Activated T-cell treated with anti-CD3 and anti-CD28 coated beads, Interleukin-2, amount 50 U/mL, for 24 hours (primary cell): Measurements from ENCODE around the gene MOGAT2.
"Not testable (repeated sequence)": the region's sequence is repeated elsewhere in the genome, so short reads cannot be mapped to it uniquely, and the experiment has no call there.

Experiments used
- DNase-seq: peaks from one replicate; pipeline ENCODE4 v3.0.0-alpha.2; 2020
- H3K27ac Mint-ChIP-seq: 2 replicates; pipeline ENCODE4 v1.8.0; 2020; ENCODE audit warnings: mild to moderate bottlenecking, mixed read lengths
- H3K27me3 Mint-ChIP-seq: 2 replicates; pipeline ENCODE4 v1.8.0; 2020; ENCODE audit warnings: mixed read lengths
- H3K36me3 Mint-ChIP-seq: 2 replicates; pipeline ENCODE4 v1.8.0; 2020; ENCODE audit warnings: low read depth, mixed read lengths
- H3K4me1 Mint-ChIP-seq: 2 replicates; pipeline ENCODE4 v1.8.0; 2020; ENCODE audit warnings: low read depth, mixed read lengths
- H3K4me3 Mint-ChIP-seq: 2 replicates; pipeline ENCODE4 v1.8.0; 2020; ENCODE audit warnings: mild to moderate bottlenecking, moderate library complexity, mixed read lengths
- H3K9me3 Mint-ChIP-seq: 2 replicates; pipeline ENCODE4 v1.8.0; 2020; ENCODE audit warnings: mixed read lengths

Gene MOGAT2

DNA sequence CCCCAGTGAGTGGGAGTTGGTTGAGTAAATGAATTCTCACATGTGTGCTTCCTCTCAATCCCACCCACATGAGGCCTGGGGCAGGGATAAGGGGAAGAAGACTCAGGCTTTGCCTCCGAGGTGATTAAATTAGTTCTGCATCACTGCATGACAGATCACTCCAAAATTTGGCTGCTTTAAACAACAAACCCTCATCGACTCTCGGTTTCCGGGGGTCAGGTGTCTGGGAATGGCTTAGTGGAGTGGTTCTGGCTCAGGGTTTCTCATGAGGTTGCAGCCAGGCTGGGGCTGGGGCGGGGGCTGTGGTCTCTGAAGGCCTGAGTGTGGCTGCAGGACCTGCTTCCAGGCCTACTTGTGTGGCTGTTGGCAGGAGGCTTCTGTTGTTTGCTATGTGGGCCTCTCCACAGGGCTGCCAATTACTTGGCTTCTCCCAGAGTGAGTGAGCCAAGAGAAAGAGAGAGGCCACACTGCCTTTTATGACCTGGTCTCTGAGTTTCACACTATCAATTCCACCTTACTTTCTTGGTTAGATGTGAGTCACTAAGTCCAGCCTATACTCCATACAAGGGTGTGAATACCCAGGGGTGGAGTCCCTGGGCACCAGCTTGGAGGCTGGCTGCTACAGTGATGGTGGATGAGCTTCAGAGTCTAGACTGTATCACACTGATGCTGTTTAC is 15.9 kb downstream of the MOGAT2 start:
- no peak for DNase-seq
- Mint-ChIP-seq H3K4me1 (peaks cover 2% of the 10 kb centered on the region), H3K27ac (no peak overlapping the region), H3K9me3 (no peaks in the 10 kb centered on the region), H3K4me3 (no peak overlapping the region), H3K27me3 (peaks cover 12% of the 10 kb centered on the region), H3K36me3 (no peaks in the 10 kb centered on the region)

DNA sequence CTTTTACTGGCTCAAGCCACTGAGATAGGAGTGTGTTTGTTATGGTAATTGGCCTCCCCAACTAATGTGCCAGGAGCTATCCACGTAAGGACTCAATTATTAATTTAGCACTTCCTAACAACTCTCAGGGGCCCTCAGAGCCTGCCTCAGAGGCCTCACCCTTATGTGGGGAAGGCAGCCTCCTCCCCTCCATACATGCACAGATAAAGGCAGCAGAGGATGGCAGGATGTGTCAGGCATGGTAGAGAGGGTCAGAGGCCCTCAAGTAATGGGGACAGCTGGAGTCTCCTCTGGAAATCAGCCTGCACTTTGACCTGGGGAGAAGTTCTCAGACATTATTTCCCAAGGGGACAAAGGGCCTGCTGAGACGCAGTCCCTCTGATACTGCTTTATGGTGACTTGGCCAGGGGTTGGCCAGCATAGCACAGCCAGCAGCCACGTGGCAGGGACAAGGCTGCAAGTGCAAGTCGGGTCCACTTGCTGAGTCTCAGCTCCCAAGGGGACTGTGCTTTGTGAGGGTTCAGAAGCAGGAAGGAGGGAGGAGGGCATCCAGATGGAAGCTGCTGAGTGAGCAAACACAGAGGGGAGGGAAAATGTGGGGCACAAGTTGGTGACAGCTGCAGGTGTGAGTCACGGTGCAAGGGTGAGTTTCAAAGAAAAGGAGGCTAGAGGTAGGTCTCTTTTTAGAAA is 17.0 kb downstream of the MOGAT2 start:
- Mint-ChIP-seq H3K4me3 (no peak overlapping the region), H3K36me3 (no peaks in the 10 kb centered on the region), H3K4me1 (peaks cover 2% of the 10 kb centered on the region), H3K9me3 (no peaks in the 10 kb centered on the region), H3K27ac (no peak overlapping the region), H3K27me3 (peaks cover 12% of the 10 kb centered on the region)
- no peak for DNase-seq

DNA sequence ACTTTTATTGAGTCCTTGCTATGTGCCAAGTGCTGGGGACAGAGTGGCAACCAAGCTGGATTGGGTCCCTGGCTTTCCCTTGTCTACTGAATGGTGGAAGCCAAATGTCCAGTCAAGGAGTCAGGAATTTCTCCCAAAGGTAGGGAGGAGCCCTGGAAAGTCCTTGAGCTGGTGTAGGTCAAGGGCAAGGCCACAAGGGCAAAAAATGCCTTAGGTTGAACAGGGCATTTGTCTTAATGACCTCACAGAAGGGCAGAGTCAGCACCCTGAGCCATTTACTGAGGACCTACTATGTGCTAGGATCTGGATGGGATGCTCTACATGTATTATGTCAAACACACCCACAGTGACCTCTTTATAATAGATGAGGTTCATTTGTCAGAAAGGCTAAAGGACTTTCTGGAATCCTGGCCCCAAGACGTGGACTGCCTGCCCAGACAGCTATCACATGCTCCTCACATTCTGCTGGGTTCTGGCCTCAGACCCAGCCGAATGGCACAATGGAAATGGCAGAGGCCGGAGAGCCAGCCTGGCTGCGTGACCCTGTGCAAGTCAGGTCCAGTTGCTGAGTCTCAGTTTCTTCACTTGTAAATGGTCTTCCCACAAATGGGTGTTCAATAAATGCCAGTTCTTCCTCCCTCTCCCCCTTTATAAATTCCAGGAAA is 17.7 kb downstream of the MOGAT2 start:
- no peak overlapping the region for H3K4me3 Mint-ChIP-seq
- H3K27me3 Mint-ChIP-seq: peaks cover 12% of the 10 kb centered on the region
- no peaks in the 10 kb centered on the region for H3K36me3 Mint-ChIP-seq
- H3K4me1 Mint-ChIP-seq: peaks cover 2% of the 10 kb centered on the region
- H3K9me3 Mint-ChIP-seq: no peaks in the 10 kb centered on the region
- DNase-seq: no peak
- H3K27ac Mint-ChIP-seq: no peak overlapping the region

DNA sequence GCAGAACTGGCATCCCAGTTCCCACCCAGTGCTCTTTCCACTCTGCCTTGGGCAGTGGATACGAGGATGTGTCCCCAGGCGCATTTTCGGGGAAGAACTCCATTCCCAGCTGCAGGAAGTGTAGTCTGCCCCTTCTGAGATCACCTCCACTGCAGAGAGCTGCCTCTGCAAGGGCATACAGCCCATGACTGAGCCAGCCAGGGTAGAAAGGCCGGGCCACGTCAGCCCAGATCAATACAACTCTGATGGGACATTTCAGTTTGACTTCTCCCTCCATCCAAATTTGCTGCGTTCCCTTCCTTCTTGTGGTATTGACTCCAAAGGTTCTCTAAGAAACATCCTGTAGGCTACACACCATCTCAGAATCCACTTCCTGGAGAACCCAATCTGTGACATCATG is 19.7 kb downstream of the MOGAT2 start:
- Mint-ChIP-seq H3K4me3 (no peak overlapping the region), H3K27me3 (peaks cover 12% of the 10 kb centered on the region), H3K36me3 (no peaks in the 10 kb centered on the region), H3K4me1 (peaks cover 2% of the 10 kb centered on the region), H3K27ac (no peak overlapping the region), H3K9me3 (no peaks in the 10 kb centered on the region)
- no peak for DNase-seq

DNA sequence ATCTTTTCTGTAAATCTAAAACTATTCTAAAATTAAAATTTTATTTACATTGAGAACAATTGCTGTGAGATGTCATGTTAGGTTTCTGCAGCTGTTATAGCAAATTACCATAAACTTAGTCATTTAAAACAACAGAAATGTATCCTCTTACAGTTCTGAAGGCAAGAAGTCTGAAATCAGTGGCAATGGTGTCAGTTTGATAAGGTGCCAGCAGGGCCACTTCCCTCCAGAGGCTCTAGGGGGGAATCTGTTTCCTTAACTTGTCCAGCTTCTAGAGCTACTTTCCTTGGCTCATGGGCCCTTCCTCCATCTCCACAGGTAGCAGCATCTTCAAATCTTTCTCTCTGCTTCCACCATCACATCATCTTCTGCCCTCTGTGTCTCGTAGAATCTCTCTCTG is 23.0 kb downstream of the MOGAT2 start:
- DNase-seq: no peak
- no peak overlapping the region for H3K27ac Mint-ChIP-seq
- H3K27me3 Mint-ChIP-seq: peaks cover 28% of the 10 kb centered on the region
- H3K4me1 Mint-ChIP-seq: no peaks in the 10 kb centered on the region
- no peaks in the 10 kb centered on the region for H3K36me3 Mint-ChIP-seq
- no peak overlapping the region for H3K4me3 Mint-ChIP-seq
- no peaks in the 10 kb centered on the region for H3K9me3 Mint-ChIP-seq

DNA sequence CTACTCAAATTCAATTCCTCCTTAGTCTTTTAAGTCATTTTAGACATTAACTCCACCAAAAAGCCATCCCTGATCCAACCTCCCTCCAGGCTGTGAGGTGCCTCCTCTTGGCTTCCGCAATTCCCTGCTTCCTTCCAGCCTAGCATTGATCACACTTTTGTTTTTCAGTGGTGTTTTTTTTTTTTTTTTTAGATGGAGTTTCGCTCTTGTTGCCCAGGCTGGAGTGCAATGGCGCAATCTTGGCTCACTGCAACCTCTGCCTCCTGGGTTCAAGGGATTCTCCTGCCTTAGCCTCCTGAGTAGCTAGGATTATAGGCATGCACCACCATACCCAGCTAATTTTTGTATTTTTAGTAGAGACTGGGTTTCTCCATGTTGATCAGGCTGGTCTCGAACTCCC is 25.5 kb downstream of the MOGAT2 start:
- not testable (repeated sequence) for H3K4me1 Mint-ChIP-seq, DNase-seq, H3K27ac Mint-ChIP-seq, H3K36me3 Mint-ChIP-seq, H3K4me3 Mint-ChIP-seq, H3K9me3 Mint-ChIP-seq
- peaks cover 35% of the 10 kb centered on the region for H3K27me3 Mint-ChIP-seq

DNA sequence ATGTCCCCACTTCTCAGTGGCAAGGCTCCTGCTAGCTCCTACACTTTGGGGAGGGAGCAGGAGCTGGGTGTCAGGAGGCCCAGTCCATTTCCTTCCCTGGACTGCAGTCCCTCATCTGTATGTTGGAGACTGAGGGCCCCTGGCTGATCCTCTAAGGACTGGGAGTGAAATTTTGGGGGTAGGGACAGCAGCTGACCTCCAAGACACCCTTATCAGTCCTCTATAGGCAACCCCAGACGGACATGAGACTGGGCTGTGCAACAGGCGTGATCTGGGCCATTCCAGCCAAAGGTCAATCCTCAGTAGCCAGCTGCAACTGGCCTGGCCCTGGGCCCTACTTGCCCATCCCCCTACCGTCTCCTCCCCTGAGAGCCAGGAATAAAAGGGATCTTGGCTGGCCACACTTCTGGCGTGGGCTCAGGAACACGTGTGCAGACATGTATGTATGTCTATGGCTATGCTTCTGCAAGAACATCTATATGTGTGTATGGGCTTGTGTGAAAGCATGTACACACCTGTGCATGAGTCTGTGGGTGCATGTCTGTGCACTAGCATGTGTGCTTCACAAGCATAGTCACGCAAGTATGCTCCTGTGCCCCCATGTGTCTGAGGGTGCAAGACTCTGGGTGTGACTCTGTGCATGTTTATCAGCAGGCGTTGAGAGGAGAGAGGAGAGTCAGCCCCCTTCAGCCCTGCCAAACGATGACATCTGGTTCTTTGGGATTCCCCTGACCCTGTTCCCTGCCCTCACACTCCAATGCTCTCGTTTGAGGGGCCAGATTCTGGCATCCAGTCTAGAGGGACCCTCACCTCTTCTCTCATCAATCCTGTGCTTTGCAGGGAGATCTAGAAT is 26.3 kb downstream of the MOGAT2 start:
- Mint-ChIP-seq H3K4me3 (no peak overlapping the region), H3K27me3 (peaks cover 39% of the 10 kb centered on the region), H3K27ac (no peak overlapping the region), H3K4me1 (peaks cover 1% of the 10 kb centered on the region), H3K9me3 (no peaks in the 10 kb centered on the region), H3K36me3 (no peaks in the 10 kb centered on the region)
- no peak for DNase-seq

DNA sequence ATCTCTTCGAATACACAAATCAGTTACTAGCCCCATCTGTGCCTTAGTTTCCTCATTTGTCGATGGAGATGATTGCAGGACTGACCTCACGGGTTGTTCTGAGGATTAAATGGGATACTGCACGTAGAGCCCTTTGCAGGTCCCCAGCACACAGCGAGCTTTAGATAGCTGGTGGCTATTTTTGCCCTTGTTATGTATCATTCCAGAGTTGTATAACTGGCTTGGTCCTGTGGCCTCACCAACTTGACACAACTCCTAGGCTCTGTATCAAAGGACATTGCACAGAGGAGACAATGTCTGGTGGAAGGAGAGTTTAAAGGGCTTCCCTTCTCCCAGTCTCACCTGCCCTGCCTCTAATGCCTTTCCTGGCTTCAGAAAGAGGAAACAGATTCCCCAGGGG is 28.2 kb downstream of the MOGAT2 start:
- Mint-ChIP-seq H3K4me3 (no peak overlapping the region), H3K27me3 (peaks cover 39% of the 10 kb centered on the region), H3K36me3 (no peaks in the 10 kb centered on the region), H3K4me1 (peaks cover 1% of the 10 kb centered on the region), H3K9me3 (no peaks in the 10 kb centered on the region), H3K27ac (no peak overlapping the region)
- DNase-seq: no peak

DNA sequence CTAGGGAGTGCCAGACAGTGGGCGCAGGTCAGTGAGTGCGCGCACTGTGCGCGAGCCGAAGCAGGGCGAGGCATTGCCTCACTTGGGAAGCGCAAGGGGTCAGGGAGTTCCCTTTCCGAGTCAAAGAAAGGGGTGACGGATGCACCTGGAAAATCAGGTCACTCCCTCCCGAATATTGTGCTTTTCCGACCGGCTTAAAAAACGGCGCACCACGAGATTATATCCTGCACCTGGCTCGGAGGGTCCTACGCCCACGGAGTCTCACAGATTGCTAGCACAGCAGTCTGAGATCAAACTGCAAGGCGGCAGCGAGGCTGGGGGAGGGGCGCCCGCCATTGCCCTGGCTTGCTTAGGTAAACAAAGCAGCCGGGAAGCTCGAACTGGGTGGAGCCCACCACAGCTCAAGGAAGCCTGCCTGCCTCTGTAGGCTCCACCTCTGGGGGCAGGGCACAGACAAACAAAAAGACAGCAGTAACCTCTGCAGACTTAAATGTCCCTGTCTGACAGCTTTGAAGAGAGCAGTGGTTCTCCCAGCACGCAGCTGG is 31.2 kb downstream of the MOGAT2 start:
- H3K4me3 Mint-ChIP-seq, H3K27ac Mint-ChIP-seq, H3K9me3 Mint-ChIP-seq, DNase-seq, H3K36me3 Mint-ChIP-seq, H3K4me1 Mint-ChIP-seq: not testable (repeated sequence)
- peaks cover 30% of the 10 kb centered on the region for H3K27me3 Mint-ChIP-seq

DNA sequence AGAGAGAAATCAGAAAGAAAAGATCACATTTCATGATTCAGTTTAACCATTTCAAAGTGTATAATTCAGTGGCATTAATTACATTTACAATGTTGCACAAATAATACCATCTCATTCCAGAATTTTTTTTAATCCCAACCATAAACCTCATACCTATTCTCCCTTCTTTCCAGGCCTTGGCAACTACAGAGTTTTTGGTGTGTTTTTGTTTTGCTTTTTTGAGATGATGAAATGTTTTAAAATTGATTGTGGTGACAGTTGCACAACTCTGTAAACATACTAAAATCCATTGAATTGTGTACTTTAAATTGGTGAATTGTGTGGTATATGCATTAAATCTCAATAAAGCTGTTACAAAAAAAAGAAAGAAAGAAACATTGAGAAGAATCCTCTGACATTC is 37.3 kb downstream of the MOGAT2 start:
- H3K4me1 Mint-ChIP-seq, H3K36me3 Mint-ChIP-seq, H3K9me3 Mint-ChIP-seq, H3K27me3 Mint-ChIP-seq, DNase-seq, H3K27ac Mint-ChIP-seq, H3K4me3 Mint-ChIP-seq: not testable (repeated sequence)

DNA sequence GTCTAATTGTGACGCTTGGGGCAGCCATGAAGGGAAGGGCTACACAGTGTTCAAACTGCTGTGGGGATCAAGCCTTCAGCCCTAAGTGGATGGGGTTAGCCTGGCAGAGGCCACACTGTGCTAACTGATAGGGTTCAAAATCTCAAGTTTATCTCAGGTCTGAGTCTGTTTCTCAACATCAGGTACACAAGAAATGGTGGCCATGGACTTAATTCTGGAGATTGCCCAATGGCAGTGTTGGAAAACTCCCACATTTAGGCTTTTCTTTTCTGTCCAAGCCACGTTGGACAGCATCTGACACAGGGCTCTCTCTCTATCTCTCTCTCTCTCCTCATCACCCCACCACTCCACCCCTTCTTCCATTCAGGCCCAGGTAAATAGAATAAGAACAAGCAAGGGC is 40.0 kb downstream of the MOGAT2 start:
- Mint-ChIP-seq H3K36me3 (no peaks in the 10 kb centered on the region), H3K4me3 (no peak overlapping the region), H3K4me1 (no peaks in the 10 kb centered on the region), H3K27ac (no peak overlapping the region), H3K27me3 (no peaks in the 10 kb centered on the region), H3K9me3 (no peaks in the 10 kb centered on the region)
- DNase-seq: no peak

DNA sequence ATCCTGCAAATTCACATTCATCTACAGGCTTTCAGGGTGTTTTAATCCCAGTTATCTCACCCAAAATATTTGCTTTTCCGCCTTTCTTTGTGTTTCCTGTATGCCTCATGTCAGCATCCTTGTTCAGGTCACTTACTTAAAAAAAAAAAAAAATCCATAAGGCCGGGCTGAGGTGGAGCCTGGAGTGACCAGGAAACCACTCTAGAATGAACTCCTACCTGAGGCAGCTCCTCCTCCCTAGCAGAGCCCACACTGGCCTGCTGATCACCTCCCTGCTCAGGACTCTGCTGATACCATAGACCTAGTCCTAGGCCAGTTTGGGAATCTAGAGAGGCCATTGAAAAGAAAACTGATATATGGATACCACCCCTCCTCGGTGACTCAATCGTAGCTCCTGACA is 42.2 kb downstream of the MOGAT2 start:
- Mint-ChIP-seq H3K27me3 (no peaks in the 10 kb centered on the region), H3K4me1 (no peaks in the 10 kb centered on the region), H3K27ac (no peak overlapping the region), H3K9me3 (no peaks in the 10 kb centered on the region), H3K4me3 (no peak overlapping the region), H3K36me3 (no peaks in the 10 kb centered on the region)
- no peak for DNase-seq

DNA sequence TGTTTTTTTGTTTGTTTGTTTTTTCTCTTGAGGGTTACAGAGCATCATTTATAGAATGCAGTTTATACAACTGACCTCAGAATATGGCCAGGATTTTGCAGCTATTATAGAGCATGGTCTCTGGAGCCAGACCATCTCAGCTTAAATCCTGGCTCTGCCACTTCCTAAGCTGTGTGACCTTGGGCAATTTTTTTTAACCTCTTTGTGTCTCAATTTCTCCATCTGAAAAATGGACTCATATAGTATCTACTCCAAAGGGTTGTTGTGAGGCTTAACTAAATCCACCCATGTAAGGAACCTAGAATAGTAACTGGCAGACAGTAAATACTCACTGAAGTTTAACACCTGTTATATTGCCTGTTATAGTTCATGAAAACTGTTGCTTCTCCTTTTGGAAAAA is 42.6 kb downstream of the MOGAT2 start:
- Mint-ChIP-seq H3K4me3 (no peak overlapping the region), H3K27me3 (no peaks in the 10 kb centered on the region), H3K36me3 (no peaks in the 10 kb centered on the region), H3K27ac (no peak overlapping the region), H3K9me3 (no peaks in the 10 kb centered on the region), H3K4me1 (no peaks in the 10 kb centered on the region)
- no peak for DNase-seq

DNA sequence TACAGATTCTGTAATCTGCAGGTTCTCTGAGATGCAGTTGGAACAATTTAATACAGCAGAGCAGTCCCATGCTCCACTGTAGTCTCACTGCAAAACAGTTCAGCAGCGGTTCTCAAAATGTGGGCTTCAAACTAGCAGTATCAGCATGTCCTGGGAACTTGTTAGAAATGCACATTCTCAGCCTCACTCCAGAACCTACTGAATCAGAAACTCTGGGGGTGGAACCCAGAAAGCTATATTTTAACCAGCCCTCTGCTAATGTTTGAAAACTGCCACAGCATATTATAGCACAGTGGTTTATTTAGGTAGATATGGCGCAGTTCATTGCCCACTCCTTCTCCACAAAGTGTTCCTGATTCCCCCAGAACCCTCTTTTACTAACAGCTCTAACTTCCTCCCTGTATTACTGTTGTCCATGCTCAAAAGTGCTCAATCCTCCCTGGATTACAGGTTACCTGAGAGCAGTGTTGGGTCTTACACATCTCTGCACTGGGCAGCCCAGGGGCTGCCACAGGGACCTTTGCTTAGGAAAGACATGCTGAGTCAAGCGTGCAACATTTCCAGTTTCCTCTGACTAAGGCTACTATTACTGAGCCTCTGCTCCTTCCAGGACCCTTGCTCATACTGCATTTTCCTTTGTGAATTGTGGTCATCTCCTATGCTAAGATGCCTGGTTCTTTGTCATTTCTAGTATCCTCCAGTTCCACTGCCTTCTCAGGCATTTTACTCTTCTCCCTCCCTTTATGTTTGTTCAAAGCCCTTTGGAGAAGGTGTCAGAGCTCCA is 43.3 kb downstream of the MOGAT2 start:
- Mint-ChIP-seq H3K27me3 (no peaks in the 10 kb centered on the region), H3K4me3 (no peak overlapping the region), H3K27ac (no peak overlapping the region), H3K9me3 (no peaks in the 10 kb centered on the region), H3K36me3 (no peaks in the 10 kb centered on the region), H3K4me1 (no peaks in the 10 kb centered on the region)
- no peak for DNase-seq
